BLaER1 treated with 17β-estradiol and CSF1 and Interleukin-3, amounts not matched to agents 10 nM and 100 nM (cell line): ENCODE results near the gene RASA1.

Experiments
- H3K27ac ChIP-seq, 11 experiments: shearing (Covaris generic); formaldehyde crosslinking; 2 replicates each; pipeline ENCODE4 v1.8.1; 2022
- H3K27me3 ChIP-seq, 11 experiments: shearing (Covaris generic); formaldehyde crosslinking; 2 replicates each; pipeline ENCODE4 v1.8.1; 2022
- H3K36me3 ChIP-seq, 11 experiments: shearing (Covaris generic); formaldehyde crosslinking; 2 replicates each; pipeline ENCODE4 v1.8.1; 2022
- H3K4me1 ChIP-seq, 10 experiments: shearing (Covaris generic); formaldehyde crosslinking; 2 replicates each; pipeline ENCODE4 v1.8.1; 2022
- H3K4me2 ChIP-seq, 11 experiments: shearing (Covaris generic); formaldehyde crosslinking; 2 replicates each; pipeline ENCODE4 v1.8.1; 2022
- H3K4me3 ChIP-seq, 10 experiments: shearing (Covaris generic); formaldehyde crosslinking; 2 replicates each; pipeline ENCODE4 v1.8.1; 2022
- H3K9ac ChIP-seq, 11 experiments: shearing (Covaris generic); formaldehyde crosslinking; 2 replicates each; pipeline ENCODE4 v1.8.1; 2022
- H3K9me3 ChIP-seq, 11 experiments: shearing (Covaris generic); formaldehyde crosslinking; replicated peaks in 1 of 11; 2 replicates each; pipeline ENCODE4 v1.8.1; 2022
- H4K20me1 ChIP-seq, 11 experiments: shearing (Covaris generic); formaldehyde crosslinking; 2 replicates each; pipeline ENCODE4 v1.8.1; 2022
- Cebpa-rat ChIP-seq, 11 experiments: shearing (Covaris generic); IDR thresholded peaks; 2 replicates each; pipeline ENCODE4 v1.8.1; 2022

RASA1 gene

DNA sequence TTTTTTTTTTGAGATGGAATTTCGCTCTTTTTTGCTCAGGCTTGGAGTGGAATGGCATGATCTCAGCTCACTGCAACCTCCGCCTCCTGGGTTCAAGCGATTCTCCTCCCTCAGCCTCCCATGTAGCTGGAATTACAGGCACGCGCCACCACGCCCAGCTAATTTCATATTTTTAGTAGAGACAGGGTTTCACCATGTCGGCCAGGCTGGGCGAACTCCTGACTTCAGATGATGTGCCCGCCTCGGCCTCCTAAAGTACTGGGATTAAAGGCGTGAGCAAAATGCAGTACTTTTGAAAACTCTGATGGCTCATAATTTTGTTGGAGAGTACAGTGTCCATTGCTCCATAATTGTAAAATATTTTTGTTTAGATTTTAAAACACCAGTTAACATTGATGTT lies 92.4 kb downstream of the RASA1 start:
- Histone ChIP-seq H3K9me3 (peaks cover 0 to 13% (median 4%) of the 10 kb centered on the region in 11 experiments; a peak in 11 of 22 replicates), H4K20me1 (peaks cover 0 to 7% (median 0%) of the 10 kb centered on the region in 11 experiments; a peak in 2 of 22 replicates), H3K4me3 (no peak overlapping the region), H3K27ac (no peak overlapping the region), H3K4me1 (0 out of 20 replicates have a peak, but pooled peaks cover 0 to 10% (median 0%) of the 10 kb centered on the region in 10 experiments), H3K36me3 (peaks cover 49 to 100% (median 82%) of the 10 kb centered on the region in 11 experiments), H3K27me3 (no peaks in the 10 kb centered on the region), H3K4me2 (no peak overlapping the region), H3K9ac (no peak overlapping the region)
- TF ChIP-seq Cebpa-rat (IDR thresholded peaks at IDR 0.05): no peak

DNA sequence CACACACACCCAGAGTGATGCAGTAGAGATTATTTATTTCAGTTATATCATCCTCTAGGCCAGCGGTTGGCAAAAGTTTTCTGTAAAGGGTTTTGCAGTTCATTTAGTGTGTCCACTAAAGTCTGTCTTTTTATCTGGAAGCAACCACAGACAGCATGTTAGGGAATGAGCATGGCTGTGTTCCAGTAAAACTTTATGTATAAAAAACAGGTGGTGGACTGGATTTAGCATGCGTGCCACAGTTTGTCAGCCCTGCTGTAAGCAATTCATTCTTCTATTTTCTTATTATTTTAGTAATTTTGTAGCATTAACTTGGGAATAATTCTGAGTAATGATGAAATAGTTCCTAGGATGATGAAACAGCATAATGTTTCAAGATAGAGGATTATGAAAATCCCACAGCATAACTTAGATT lies 93.4 kb downstream of the RASA1 start:
- Histone ChIP-seq H3K36me3 (peaks cover 47 to 100% (median 80%) of the 10 kb centered on the region in 11 experiments), H3K4me1 (0 out of 20 replicates have a peak, but pooled peaks cover 0 to 10% (median 0%) of the 10 kb centered on the region in 10 experiments), H3K9ac (no peak overlapping the region), H3K27me3 (no peaks in the 10 kb centered on the region), H3K4me3 (no peak overlapping the region), H4K20me1 (peaks cover 0 to 7% (median 0%) of the 10 kb centered on the region in 11 experiments; a peak in 2 of 22 replicates), H3K4me2 (no peak overlapping the region), H3K9me3 (0 out of 22 replicates have a peak, but pooled peaks cover 0 to 4% (median 0%) of the 10 kb centered on the region in 11 experiments), H3K27ac (no peak overlapping the region)
- TF ChIP-seq Cebpa-rat (IDR thresholded peaks at IDR 0.05): no peak

GRCh38 chr5:87361536-87362213 lies 94.0 kb downstream of the RASA1 start:
- Histone ChIP-seq H3K36me3 (peaks cover 45 to 100% (median 81%) of the 10 kb centered on the region in 11 experiments), H3K4me3 (no peak overlapping the region)
- TF ChIP-seq Cebpa-rat (IDR thresholded peaks at IDR 0.05): no peak

DNA sequence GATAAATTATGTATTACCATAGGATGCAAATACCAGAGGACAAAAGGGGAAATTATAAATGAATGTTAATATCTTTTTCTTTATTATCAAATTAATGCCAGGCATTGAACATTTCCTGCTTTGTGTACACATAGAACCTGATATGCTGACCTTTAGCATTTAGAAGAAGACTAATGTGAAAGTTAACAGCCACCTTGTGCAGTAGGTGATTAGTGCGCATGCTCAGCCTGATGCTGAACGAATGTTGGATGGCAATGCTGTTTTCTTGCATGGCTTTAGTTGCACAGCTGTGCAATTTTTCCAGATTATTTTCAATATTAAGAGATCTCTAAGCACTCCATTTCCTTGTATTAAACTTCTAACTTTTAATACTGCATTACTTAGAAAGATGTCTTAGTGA lies 99.6 kb downstream of the RASA1 start:
- TF ChIP-seq Cebpa-rat (IDR thresholded peaks at IDR 0.05): no peak
- Histone ChIP-seq H3K27me3 (no peaks in the 10 kb centered on the region), H3K4me3 (no peak overlapping the region), H3K4me2 (no peak overlapping the region), H3K4me1 (no peaks in the 10 kb centered on the region), H3K36me3 (peaks cover 58 to 99% (median 85%) of the 10 kb centered on the region in 11 experiments), H4K20me1 (peaks cover 0 to 42% (median 0%) of the 10 kb centered on the region in 11 experiments; a peak in 2 of 22 replicates), H3K9ac (no peak overlapping the region), H3K27ac (no peak overlapping the region), H3K9me3 (no peaks in the 10 kb centered on the region)

More at GRCh38 chr5:87361536-87362213, 94.0 kb downstream of the RASA1 start:
- no peak overlapping the region; a peak in 1 of 22 replicates for H3K27ac ChIP-seq
- H3K9me3 ChIP-seq: no peaks in the 10 kb centered on the region
- H3K4me1 ChIP-seq: 0 out of 20 replicates have a peak, but pooled peaks cover 0 to 10% (median 0%) of the 10 kb centered on the region in 10 experiments
- no peak overlapping the region for H3K9ac ChIP-seq
- H3K4me2 ChIP-seq: no peak overlapping the region
- peaks cover 0 to 12% (median 0%) of the 10 kb centered on the region in 11 experiments; a peak in 2 of 22 replicates for H4K20me1 ChIP-seq
- H3K27me3 ChIP-seq: no peaks in the 10 kb centered on the region

DNA sequence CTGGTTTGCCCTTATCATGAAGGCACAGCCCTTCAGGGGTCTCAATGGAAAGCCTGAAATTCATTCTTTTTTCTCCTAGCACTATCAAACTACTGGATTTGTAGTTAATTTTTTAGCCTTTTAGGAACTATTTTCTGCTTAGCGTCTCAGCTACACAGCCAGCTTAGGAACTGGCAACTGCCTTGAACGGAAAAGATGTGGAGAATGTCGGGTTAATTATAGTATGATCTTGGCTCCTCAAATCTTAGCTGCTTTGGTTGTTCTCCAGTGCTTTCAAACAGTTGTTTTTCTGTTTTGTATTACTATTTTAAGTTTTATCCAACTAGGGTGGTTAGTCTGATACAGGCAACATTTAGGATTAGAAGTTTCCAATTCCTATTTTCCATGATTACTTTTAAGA lies 100.9 kb downstream of the RASA1 start:
- no peak overlapping the region for H3K27ac ChIP-seq
- no peak overlapping the region for H3K4me3 ChIP-seq
- H3K9ac ChIP-seq: no peak overlapping the region
- peaks cover 65 to 98% (median 86%) of the 10 kb centered on the region in 11 experiments for H3K36me3 ChIP-seq
- no peak overlapping the region for H3K4me2 ChIP-seq
- no peaks in the 10 kb centered on the region for H3K4me1 ChIP-seq
- no peaks in the 10 kb centered on the region for H3K27me3 ChIP-seq
- no peaks in the 10 kb centered on the region for H3K9me3 ChIP-seq
- no peak for TF ChIP-seq Cebpa-rat (IDR thresholded peaks at IDR 0.05)
- H4K20me1 ChIP-seq: peaks cover 0 to 50% (median 0%) of the 10 kb centered on the region in 11 experiments; a peak in 2 of 22 replicates

- H3K36me3 ChIP-seq: peaks cover 58 to 97% (median 78%) of the 10 kb centered on the region in 11 experiments
- H3K27me3 ChIP-seq: no peaks in the 10 kb centered on the region
- H3K27ac ChIP-seq: no peak overlapping the region
Observed at GRCh38 chr5:87369431-87369830, 101.7 kb downstream of the RASA1 start.

DNA sequence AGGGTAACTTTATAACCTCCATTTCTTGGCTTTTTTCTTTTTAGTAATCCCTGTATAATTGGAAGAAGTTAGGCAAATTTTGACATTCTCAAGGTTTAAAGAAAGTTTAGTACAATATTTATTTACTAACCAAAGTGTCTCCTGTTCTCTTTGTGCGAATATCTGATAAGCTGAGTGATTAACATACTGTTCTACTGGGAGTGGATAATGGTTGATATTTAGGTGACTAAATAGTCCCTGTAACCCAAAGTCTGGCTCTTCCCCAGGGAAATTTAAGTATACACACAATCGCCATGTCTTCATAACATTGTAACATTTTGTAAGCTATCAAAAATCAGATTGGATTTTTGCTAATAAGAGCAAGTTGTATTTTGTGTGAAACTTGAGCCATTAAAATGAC lies 105.0 kb downstream of the RASA1 start:
- Histone ChIP-seq H3K36me3 (peaks cover 60 to 96% (median 82%) of the 10 kb centered on the region in 11 experiments), H4K20me1 (peaks cover 0 to 38% (median 0%) of the 10 kb centered on the region in 11 experiments; a peak in 4 of 22 replicates), H3K9me3 (no peaks in the 10 kb centered on the region), H3K4me3 (no peak overlapping the region), H3K4me1 (no peaks in the 10 kb centered on the region), H3K27me3 (no peaks in the 10 kb centered on the region), H3K27ac (no peak overlapping the region), H3K9ac (no peak overlapping the region), H3K4me2 (no peak overlapping the region)
- no peak for TF ChIP-seq Cebpa-rat (IDR thresholded peaks at IDR 0.05)

More at GRCh38 chr5:87369431-87369830, 101.7 kb downstream of the RASA1 start:
- Histone ChIP-seq H3K4me2 (no peak overlapping the region), H3K4me1 (no peaks in the 10 kb centered on the region), H3K9ac (no peak overlapping the region), H4K20me1 (peaks cover 0 to 49% (median 0%) of the 10 kb centered on the region in 11 experiments; a peak in 2 of 22 replicates), H3K9me3 (no peaks in the 10 kb centered on the region), H3K4me3 (no peak overlapping the region)
- TF ChIP-seq Cebpa-rat (IDR thresholded peaks at IDR 0.05): no peak

DNA sequence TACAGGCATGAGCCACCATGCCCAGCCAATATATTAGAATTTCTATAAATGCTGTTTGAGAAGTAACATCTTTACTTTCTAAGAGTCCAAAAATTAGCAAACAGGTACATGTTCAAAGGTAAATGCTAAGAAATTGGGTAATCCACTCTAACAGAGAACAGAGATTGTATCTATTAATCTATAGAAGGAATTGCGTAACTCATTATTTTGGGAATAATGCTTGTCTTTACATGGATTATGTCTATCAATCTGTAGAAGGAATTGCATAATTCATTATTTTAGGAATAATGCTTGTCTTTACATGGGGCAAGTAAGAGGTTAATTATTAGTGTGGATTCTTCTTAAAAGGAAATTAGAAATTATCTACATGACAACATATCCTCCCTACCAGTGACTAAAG lies 114.5 kb downstream of the RASA1 start:
- peaks cover 0 to 78% (median 4%) of the 10 kb centered on the region in 11 experiments; a peak in 8 of 22 replicates for H4K20me1 ChIP-seq
- no peaks in the 10 kb centered on the region for H3K4me1 ChIP-seq
- no peak overlapping the region for H3K27ac ChIP-seq
- H3K9ac ChIP-seq: no peak overlapping the region
- 0 out of 22 replicates have a peak, but pooled peaks of 1 of the 11 experiments have one; percentile 4 for TF ChIP-seq Cebpa-rat (IDR thresholded peaks at IDR 0.05)
- peaks cover 91 to 100% (median 99%) of the 10 kb centered on the region in 11 experiments for H3K36me3 ChIP-seq
- no peaks in the 10 kb centered on the region for H3K9me3 ChIP-seq
- H3K27me3 ChIP-seq: no peaks in the 10 kb centered on the region
- no peak overlapping the region for H3K4me2 ChIP-seq
- no peak overlapping the region for H3K4me3 ChIP-seq

- H3K4me1 ChIP-seq: no peaks in the 10 kb centered on the region
- no peaks in the 10 kb centered on the region for H3K9me3 ChIP-seq
- no peak for TF ChIP-seq Cebpa-rat (IDR thresholded peaks at IDR 0.05)
- H3K4me3 ChIP-seq: no peak overlapping the region
- H3K4me2 ChIP-seq: no peak overlapping the region
- H3K36me3 ChIP-seq: peaks cover 92 to 100% (median 99%) of the 10 kb centered on the region in 11 experiments
- no peak overlapping the region for H3K27ac ChIP-seq
- H4K20me1 ChIP-seq: peaks cover 0 to 84% (median 3%) of the 10 kb centered on the region in 11 experiments; a peak in 9 of 22 replicates
- H3K27me3 ChIP-seq: no peaks in the 10 kb centered on the region
- H3K9ac ChIP-seq: no peak overlapping the region
Observed at GRCh38 chr5:87383216-87383615, 115.5 kb downstream of the RASA1 start.
